ENCODE measurements around the gene NLGN3. TPM values are rescaled to one million over a fixed set of nuclear protein-coding genes. Genes with fewer than 3 reads are reported as not detected.

The NLGN3 gene
- total and polyA plus RNA-seq, 2 donors (not counting 1 experiment from before 2014, with no cell fraction given): 0.41 to 0.83 TPM

- Histone ChIP-seq H2AFZ (ENCODE audit: low read length) (no peak overlapping the region), H3K4me3 (replicated peaks in 1 of 4; ENCODE audit: control extremely low read depth in 1 of 4, insufficient read depth in 1 of 4, low read depth in 3 of 4, low read length in 4 of 4) (no peak overlapping the region), H3K79me2 (ENCODE audit: control insufficient read depth, insufficient read depth, low read length) (no peaks in the 10 kb centered on the region), H3K27me3 (ENCODE audit: control insufficient read depth, insufficient read depth, low read length) (no peaks in the 10 kb centered on the region), H3K36me3 (ENCODE audit: control insufficient read depth, insufficient read depth, low read length) (no peaks in the 10 kb centered on the region), H3K27ac (ENCODE audit: insufficient read depth, low read length) (no peak overlapping the region), H3K9me3 (ENCODE audit: control insufficient read depth, insufficient read depth, low read depth, low read length) (no peaks in the 10 kb centered on the region), H3K4me1 (ENCODE audit: control insufficient read depth, extremely low read depth, insufficient read depth, low read length) (no peaks in the 10 kb centered on the region), H4K20me1 (ENCODE audit: control insufficient read depth, extremely low read depth, insufficient read depth, low read length) (no peaks in the 10 kb centered on the region), H3K9ac (ENCODE audit: insufficient read depth, low read length) (no peak overlapping the region), H3K4me2 (ENCODE audit: extremely low read depth, insufficient read depth, low read length) (no peak overlapping the region)
- no peak for TF ChIP-seq CTCF (conservative IDR thresholded peaks at IDR 0.05 in 1 of 2, IDR thresholded peaks at IDR 0.05 in 1 of 2; ENCODE audit: low read depth in 1 of 2, low read length in 2 of 2)
- TF ChIP-seq EZH2 (IDR thresholded peaks at IDR 0.05; ENCODE audit: low read length, missing control alignments): no peak
- no peak for DNase-seq (ENCODE audit: low read depth in 2 of 2)
Observed at GRCh38 chrX:71183341-71183740, 38.7 kb downstream of the NLGN3 start.

- Histone ChIP-seq H3K9ac (ENCODE audit: insufficient read depth, low read length) (no peak overlapping the region), H3K4me2 (ENCODE audit: extremely low read depth, insufficient read depth, low read length) (no peak overlapping the region), H3K36me3 (ENCODE audit: control insufficient read depth, insufficient read depth, low read length) (no peaks in the 10 kb centered on the region), H3K4me3 (replicated peaks in 1 of 4; ENCODE audit: control extremely low read depth in 1 of 4, insufficient read depth in 1 of 4, low read depth in 3 of 4, low read length in 4 of 4) (no peak overlapping the region), H3K4me1 (ENCODE audit: control insufficient read depth, extremely low read depth, insufficient read depth, low read length) (no peaks in the 10 kb centered on the region), H3K9me3 (ENCODE audit: control insufficient read depth, insufficient read depth, low read depth, low read length) (no peaks in the 10 kb centered on the region), H4K20me1 (ENCODE audit: control insufficient read depth, extremely low read depth, insufficient read depth, low read length) (no peaks in the 10 kb centered on the region), H3K27me3 (ENCODE audit: control insufficient read depth, insufficient read depth, low read length) (no peaks in the 10 kb centered on the region), H3K27ac (ENCODE audit: insufficient read depth, low read length) (no peak overlapping the region), H2AFZ (ENCODE audit: low read length) (no peak overlapping the region), H3K79me2 (ENCODE audit: control insufficient read depth, insufficient read depth, low read length) (no peaks in the 10 kb centered on the region)
- no peak for TF ChIP-seq EZH2 (IDR thresholded peaks at IDR 0.05; ENCODE audit: low read length, missing control alignments)
- TF ChIP-seq CTCF (conservative IDR thresholded peaks at IDR 0.05 in 1 of 2, IDR thresholded peaks at IDR 0.05 in 1 of 2; ENCODE audit: low read depth in 1 of 2, low read length in 2 of 2): no peak
- DNase-seq (ENCODE audit: low read depth in 2 of 2): no peak
Observed at GRCh38 chrX:71184092-71184491, 39.5 kb downstream of the NLGN3 start.

- H3K27ac ChIP-seq (ENCODE audit: insufficient read depth, low read length): no peak overlapping the region
- no peak overlapping the region for H2AFZ ChIP-seq (ENCODE audit: low read length)
- H3K4me1 ChIP-seq (ENCODE audit: control insufficient read depth, extremely low read depth, insufficient read depth, low read length): no peaks in the 10 kb centered on the region
- no peak overlapping the region for H3K9ac ChIP-seq (ENCODE audit: insufficient read depth, low read length)
- H3K36me3 ChIP-seq (ENCODE audit: control insufficient read depth, insufficient read depth, low read length): no peaks in the 10 kb centered on the region
- H3K4me2 ChIP-seq (ENCODE audit: extremely low read depth, insufficient read depth, low read length): no peak overlapping the region
- TF ChIP-seq EZH2 (IDR thresholded peaks at IDR 0.05; ENCODE audit: low read length, missing control alignments): no peak
- TF ChIP-seq CTCF (conservative IDR thresholded peaks at IDR 0.05 in 1 of 2, IDR thresholded peaks at IDR 0.05 in 1 of 2; ENCODE audit: low read depth in 1 of 2, low read length in 2 of 2): no peak
- no peak overlapping the region for H3K4me3 ChIP-seq (replicated peaks in 1 of 4; ENCODE audit: control extremely low read depth in 1 of 4, insufficient read depth in 1 of 4, low read depth in 3 of 4, low read length in 4 of 4)
- no peaks in the 10 kb centered on the region for H3K9me3 ChIP-seq (ENCODE audit: control insufficient read depth, insufficient read depth, low read depth, low read length)
- H3K79me2 ChIP-seq (ENCODE audit: control insufficient read depth, insufficient read depth, low read length): no peaks in the 10 kb centered on the region
- DNase-seq (ENCODE audit: low read depth in 2 of 2): no peak
- no peaks in the 10 kb centered on the region for H4K20me1 ChIP-seq (ENCODE audit: control insufficient read depth, extremely low read depth, insufficient read depth, low read length)
- no peaks in the 10 kb centered on the region for H3K27me3 ChIP-seq (ENCODE audit: control insufficient read depth, insufficient read depth, low read length)
Observed at GRCh38 chrX:71184803-71185495, 40.3 kb downstream of the NLGN3 start.

Measured in fibroblast of lung (primary cell).